ENCODE data around the gene RNF223.
"Not testable (repeated sequence)": the region's sequence is repeated elsewhere in the genome, so short reads cannot be mapped to it uniquely, and the experiment has no call there.

The RNF223 gene

GRCh38 chr1:1088029-1088800 lies 14.1 kb upstream of the RNF223 start:
- in situ Hi-C loops (cut with MboI; ENCODE audit: low sequenced_read_pairs): no loop called here

DNA sequence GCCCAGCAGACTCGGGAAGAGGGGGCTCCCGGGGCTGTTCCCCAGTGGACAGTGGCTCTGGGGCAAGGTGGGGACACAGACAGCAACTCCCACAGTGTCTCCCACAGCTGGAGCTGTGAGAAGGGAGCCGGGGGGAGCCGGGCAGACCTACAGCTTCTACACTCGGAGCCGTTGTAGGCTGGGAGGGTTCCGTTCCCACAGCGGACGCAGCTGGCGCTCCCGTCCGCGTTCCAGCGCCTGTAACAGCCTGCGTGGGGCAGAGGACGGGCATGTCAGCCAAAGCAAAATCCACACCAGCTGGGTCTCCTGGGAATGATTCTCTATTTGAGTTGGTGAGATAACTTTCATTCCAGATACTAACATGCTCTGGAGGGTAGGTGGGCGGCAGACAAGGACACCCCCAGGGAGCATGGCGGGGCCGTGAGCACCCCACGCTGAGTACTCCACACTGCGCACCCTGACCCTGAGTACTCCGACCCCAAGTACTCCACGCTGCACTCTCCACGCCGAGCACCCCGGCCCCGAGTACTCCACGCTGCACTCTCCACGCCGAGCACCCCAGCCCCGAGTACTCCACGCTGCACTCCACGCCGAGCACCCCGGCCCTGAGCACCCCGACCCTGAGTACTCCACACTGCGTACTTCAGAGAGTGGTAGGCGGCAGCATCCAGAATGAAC lies 13.4 kb upstream of the RNF223 start:
- in situ Hi-C loops (cut with MboI; ENCODE audit: low sequenced_read_pairs): no loop called here

DNA sequence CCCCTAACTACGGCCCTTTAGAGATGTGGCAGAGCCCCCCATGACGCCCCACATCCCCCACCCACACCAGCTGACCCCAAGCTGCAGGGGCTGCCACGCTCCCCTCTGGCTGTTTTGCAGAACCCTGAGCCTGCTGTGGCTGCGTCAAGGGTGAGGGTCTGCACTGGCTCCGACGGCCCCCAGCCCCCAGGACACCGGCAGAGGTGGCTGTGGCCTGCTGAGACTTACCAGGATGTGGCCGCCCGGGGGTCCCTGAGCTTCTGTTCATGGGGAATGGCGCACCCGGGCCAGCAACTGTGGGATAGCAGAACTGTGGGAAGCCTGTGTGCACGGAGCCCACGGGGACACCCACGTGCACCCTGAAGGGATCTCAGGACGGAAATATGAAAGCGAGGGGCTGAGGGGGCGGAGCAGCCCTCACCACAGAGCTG lies 12.8 kb upstream of the RNF223 start:
- in situ Hi-C loops (cut with MboI; ENCODE audit: low sequenced_read_pairs): no loop called here

DNA sequence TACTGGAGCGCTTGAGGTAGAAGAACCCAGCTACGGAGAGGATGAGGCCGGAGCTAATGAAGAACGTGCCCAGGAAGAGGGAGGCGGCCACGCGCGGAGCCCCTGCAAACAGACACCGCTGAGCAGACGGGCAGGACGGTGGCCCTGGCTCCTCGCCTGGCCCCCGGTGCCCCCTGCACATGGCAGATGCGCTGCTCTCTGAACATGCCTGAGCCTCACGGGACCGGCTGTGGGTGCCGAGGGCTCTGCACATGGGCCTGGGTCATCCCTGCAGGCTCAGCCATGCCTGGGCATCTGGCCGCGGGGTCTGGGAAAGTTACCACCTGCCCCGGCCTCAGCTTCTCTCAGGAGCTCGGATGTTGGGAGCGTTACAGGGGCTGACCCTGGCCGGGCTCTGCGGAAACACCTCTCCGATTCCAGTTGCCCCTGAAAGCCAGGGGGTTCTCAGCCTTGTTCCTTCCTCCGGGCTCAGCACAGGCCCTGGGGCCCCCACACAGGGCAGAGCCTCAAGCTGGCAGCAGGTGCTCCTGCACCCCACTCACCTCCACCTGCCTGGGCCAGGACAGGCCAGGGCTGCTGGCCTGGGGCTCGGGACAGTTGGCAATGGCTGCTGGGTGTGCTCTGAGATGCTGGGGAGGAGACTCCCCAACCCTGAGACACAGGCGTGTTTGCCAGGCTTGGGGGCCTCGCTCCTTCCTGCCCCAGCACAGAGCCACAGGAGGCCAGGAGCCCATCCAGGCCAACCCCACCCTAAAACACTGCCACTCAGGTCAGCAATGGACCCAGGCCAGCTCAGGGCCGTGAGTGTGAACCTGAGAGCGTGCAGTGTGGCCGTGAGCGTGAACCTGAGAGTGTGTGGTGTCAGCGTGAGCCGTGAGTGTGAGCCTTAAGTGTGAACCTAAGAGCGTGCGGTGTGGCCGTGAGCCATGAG lies 12.1 kb upstream of the RNF223 start:
- in situ Hi-C loops (cut with MboI; ENCODE audit: low sequenced_read_pairs): no loop called here

GRCh38 chr1:1085171-1085841 lies 11.2 kb upstream of the RNF223 start:
- in situ Hi-C loops (cut with MboI; ENCODE audit: low sequenced_read_pairs): no loop called here

- in situ Hi-C loops (cut with MboI; ENCODE audit: low sequenced_read_pairs): no loop called here
Observed at GRCh38 chr1:1084372-1085170, 10.5 kb upstream of the RNF223 start.

DNA sequence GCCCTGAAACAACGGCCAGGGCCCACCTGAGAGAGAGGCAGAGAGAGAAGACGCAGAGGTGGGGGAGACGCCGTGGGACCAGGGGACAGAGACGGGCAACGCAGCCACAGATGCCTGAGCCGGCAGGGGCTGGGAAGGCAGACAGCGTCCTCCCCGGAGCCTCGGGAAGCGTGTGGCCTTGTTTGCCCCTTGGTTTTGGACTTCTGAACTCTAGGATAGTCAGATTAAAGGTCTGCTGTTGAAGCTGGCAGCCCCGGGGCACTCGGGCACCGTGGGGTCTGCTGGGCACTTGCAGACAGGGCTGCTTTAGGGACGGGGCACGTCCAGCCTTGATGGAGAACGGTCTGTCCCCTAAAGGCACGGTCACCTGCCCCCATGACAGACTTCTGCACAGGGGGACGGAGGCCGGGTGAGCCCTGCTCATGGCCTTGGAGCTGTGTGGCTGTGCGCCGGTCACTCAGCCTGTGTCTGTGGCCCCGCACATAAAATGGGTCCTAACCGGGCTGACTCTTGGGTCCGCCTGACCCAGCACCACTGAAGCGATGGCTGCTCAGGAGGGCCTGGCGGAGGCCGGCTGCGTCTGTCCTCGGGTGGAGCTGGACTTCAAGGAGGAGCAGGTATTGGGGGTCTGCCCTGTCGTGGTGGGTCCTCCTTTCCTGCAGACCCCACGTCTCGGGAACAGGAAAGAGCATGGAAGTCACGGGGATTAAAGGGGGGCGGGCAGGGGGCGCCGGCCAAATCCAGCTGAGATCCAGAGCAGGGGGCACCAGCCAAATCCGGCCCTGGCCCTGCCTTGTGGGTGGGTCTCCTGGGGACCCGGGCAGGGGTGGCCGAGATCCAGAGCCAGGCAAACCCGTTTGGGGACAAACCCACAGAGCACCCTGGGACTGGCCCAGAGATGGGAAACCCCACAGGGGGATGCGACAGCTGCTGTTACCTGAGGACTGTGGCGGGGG lies 9.6 kb upstream of the RNF223 start:
- in situ Hi-C loops (cut with MboI; ENCODE audit: low sequenced_read_pairs): no loop called here

DNA sequence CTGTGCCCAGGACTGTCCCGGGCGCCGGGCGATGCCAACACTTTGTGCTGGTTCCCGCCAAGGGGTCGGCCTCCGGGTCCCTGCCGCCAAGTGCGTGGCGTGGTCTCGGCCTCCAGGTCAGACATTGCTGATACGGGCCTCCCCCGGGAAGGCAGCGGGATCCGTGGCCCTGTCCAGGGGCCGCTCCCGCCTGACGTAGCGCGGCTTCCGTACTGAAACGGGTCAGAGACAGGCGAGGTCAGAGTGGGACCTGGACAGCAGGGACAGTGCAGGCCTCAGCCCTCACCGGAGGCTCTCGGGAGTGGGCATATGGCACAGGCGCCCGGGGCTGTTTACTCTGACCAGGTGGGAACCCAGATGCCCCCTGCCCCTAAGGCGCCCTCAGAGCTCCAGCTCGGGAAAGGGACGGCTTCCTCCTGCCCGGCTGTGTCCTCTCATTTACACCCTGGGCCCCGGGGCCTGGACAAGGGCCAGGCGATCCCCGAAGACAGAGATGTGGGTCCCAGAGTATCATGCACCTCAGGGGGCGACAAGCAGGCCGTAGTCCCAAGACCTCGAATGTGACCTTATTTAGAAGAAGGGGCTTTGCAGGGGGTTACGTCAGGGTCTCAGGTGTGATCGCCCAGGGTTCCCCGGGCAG lies 8.8 kb upstream of the RNF223 start:
- in situ Hi-C loops (cut with MboI; ENCODE audit: low sequenced_read_pairs): no loop called here

- in situ Hi-C loops (cut with MboI; ENCODE audit: low sequenced_read_pairs): no loop called here
Observed at GRCh38 chr1:1082239-1082775, 8.2 kb upstream of the RNF223 start.

DNA sequence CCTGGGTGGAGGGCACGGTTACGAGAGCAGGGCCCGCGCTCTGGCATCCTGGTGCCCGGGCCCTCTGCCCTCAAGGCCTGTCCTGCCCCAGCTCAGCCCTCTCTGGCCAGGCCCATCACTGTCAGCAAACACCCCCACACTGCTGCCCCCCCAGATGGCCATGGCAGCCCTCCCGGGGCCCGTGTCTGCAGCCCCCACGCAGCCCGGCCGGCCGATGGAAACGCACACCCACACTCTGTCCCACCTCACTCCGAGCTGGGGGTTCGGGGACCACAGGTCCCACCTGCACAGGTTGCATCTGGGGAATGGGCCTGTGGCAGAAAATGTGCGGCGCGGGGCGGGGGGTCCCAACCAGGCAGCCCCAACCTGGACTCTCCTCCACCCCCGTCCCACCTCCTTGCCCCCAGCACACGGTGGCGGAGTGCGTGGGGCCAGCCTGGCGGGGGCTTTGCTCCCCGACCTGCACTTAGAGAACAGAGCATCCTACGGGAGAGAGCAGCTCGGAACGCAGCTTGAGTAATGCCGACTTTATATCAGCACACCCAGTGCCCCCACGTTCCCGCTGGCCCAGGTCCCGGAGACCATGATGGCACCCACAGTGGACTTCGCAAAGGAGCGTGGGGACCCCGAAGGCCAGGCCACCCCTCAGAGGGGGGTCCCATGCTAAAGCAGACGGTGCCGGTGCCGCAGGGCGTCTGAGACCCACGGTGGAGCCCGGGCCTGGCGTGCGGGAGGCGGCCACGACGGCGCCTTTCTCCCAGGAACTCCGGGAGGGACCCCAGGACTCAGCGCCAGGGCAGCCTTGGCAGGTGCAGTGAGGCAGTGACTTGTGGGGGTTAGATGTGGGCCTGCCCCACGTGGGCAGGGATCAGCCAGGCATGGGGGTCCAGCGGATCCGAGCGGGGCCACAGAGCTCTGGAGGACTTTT lies 7.5 kb upstream of the RNF223 start:
- in situ Hi-C loops (cut with MboI; ENCODE audit: low sequenced_read_pairs): no loop called here

GRCh38 chr1:1080951-1081310 lies 6.8 kb upstream of the RNF223 start:
- in situ Hi-C loops (cut with MboI; ENCODE audit: low sequenced_read_pairs): no loop called here

DNA sequence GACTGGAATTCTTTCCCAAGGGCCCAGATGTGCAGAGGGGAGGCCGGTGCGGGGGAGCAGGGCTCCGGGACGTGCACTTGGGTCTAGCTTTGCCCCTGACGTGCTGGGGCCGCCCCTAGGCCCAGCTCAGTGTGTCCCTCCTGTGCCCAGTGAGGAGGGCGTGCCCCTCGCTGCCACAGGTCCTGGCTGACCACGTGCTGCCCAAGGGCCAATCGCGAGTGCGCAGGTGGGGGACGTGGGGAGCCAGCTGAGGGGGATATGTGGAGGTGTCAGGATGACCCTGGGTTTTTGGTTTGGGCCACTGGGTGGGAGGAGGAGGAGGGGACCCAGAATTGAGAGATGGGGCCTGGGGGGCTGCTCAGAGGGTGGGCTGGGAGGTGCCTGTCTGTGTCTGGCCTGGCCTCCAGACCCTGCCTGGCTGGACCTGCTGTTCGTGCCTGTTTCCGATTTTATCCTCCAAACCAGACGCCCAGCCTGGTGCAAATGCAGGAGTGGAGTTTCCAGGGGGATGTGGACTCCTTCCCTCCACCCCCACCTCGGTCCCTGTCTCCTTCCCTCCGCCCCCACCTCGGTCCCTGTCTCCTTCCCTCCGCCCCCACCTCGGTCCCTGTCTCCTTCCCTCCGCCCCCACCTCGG lies 6.1 kb upstream of the RNF223 start:
- in situ Hi-C loops (cut with MboI; ENCODE audit: low sequenced_read_pairs): no loop called here

DNA sequence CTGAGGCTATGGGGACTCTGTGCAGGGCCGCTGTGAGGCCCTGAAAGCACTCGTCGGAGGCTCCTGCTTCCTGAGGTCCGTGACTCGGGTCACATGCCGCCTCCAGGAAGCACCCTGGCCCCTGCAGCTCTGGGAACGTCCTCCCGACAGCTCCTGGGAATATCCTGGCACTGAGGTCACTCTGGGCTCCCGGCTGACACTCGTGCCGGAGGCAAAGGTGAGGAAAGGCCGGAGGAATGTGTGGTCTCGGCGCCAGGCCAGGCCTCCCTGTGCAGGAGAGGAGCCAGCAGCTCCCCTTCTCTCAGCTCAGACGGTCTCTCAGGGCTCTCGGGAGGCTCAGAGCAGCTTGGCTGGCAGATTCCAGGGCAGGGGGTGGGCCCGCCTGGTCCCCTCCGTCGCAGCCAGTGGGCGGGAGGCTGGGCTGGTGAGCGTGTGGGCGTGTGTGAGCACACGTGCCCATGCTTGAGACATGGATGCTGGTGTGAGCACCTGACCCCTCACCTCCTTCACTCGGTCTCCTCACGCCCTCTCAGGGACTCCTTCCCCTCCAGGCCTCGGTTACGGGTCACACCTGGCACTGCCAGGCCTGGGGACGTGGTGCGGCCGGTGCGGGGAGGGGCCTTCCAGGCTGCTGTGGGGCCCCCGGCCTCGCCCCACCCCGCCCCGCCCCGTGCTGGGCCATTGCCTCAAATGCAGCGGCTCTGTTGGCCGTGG lies 5.5 kb upstream of the RNF223 start:
- in situ Hi-C loops (cut with MboI; ENCODE audit: low sequenced_read_pairs): no loop called here

- in situ Hi-C loops (cut with MboI; ENCODE audit: low sequenced_read_pairs): not testable (repeated sequence)
Observed at GRCh38 chr1:1077396-1077795, 3.3 kb upstream of the RNF223 start.

GRCh38 chr1:1075148-1075935 lies 1.2 kb upstream of the RNF223 start:
- in situ Hi-C loops (cut with MboI; ENCODE audit: low sequenced_read_pairs): no loop called here
